HEK293 (cell line): ENCODE data around the gene WDR6.

Experiments
- BCL11B ChIP-seq: fragments of 450-650 bp; formaldehyde crosslinking; IDR thresholded peaks from 2 replicates; pipeline ENCODE4 v1.5.1; 2016; ENCODE audit warnings: low read depth, missing biosample characterization, missing genetic modification characterization
- GLIS1 ChIP-seq: fragments of 450-650 bp; formaldehyde crosslinking; IDR thresholded peaks from 2 replicates; pipeline ENCODE4 v1.5.1; 2016; ENCODE audit warnings: missing biosample characterization, missing genetic modification characterization
- HOXA7 ChIP-seq: sonication (generic); formaldehyde crosslinking; IDR thresholded peaks from 2 replicates; pipeline ENCODE4 v1.8.1; 2022; ENCODE audit warnings: missing genetic modification reagents, borderline replicate concordance
- HOXD13 ChIP-seq: sonication (generic); formaldehyde crosslinking; IDR thresholded peaks from 2 replicates; pipeline ENCODE4 v1.8.0; 2022; ENCODE audit warnings: missing genetic modification reagents, borderline replicate concordance
- KLF9 ChIP-seq: fragments of 450-650 bp; formaldehyde crosslinking; IDR thresholded peaks from 2 replicates; pipeline ENCODE4 v1.5.1; 2016; ENCODE audit warnings: missing biosample characterization, missing genetic modification characterization, low read depth
- ZBTB1 ChIP-seq: fragments of 450-650 bp; formaldehyde crosslinking; IDR thresholded peaks from 2 replicates; pipeline ENCODE4 v1.5.1; 2016; ENCODE audit warnings: missing biosample characterization, missing genetic modification characterization
- ZBTB20 ChIP-seq: fragments of 450-650 bp; formaldehyde crosslinking; IDR thresholded peaks from 2 replicates; pipeline ENCODE4 v1.5.1; 2016; ENCODE audit warnings: missing biosample characterization, missing genetic modification characterization
- ZFP3 ChIP-seq: fragments of 450-650 bp; formaldehyde crosslinking; IDR thresholded peaks from 2 replicates; pipeline ENCODE4 v1.5.1; 2016; ENCODE audit warnings: low read depth, missing biosample characterization, missing genetic modification characterization
- ZIC2 ChIP-seq: fragments of 450-650 bp; formaldehyde crosslinking; IDR thresholded peaks from 2 replicates; pipeline ENCODE4 v1.5.1; 2016; ENCODE audit warnings: missing biosample characterization, missing genetic modification characterization
- ZNF10 ChIP-seq: fragments of 450-650 bp; formaldehyde crosslinking; IDR thresholded peaks from 2 replicates; pipeline ENCODE4 v1.5.1; 2017; ENCODE audit warnings: missing biosample characterization, missing genetic modification characterization
- ZNF248 ChIP-seq: fragments of 450-650 bp; formaldehyde crosslinking; IDR thresholded peaks from 2 replicates; pipeline ENCODE4 v1.5.1; 2017; ENCODE audit warnings: missing biosample characterization, missing genetic modification characterization
- ZNF266 ChIP-seq: fragments of 450-650 bp; formaldehyde crosslinking; IDR thresholded peaks from 2 replicates; pipeline ENCODE4 v1.5.1; 2016; ENCODE audit warnings: missing biosample characterization, missing genetic modification characterization, low read depth
- ZNF324 ChIP-seq: fragments of 450-650 bp; formaldehyde crosslinking; IDR thresholded peaks from 2 replicates; pipeline ENCODE4 v1.5.1; 2016; ENCODE audit warnings: missing biosample characterization, missing genetic modification characterization
- ZNF335 ChIP-seq: fragments of 450-650 bp; formaldehyde crosslinking; conservative IDR thresholded peaks from 2 replicates; pipeline ENCODE4 v1.5.1; 2016; ENCODE audit warnings: missing biosample characterization, missing genetic modification characterization
- ZNF514 ChIP-seq: fragments of 450-650 bp; formaldehyde crosslinking; IDR thresholded peaks from 2 replicates; pipeline ENCODE4 v1.5.1; 2016; ENCODE audit warnings: missing biosample characterization, missing genetic modification characterization
- ZNF558 ChIP-seq: fragments of 450-650 bp; formaldehyde crosslinking; IDR thresholded peaks from 2 replicates; pipeline ENCODE4 v1.5.1; 2016; ENCODE audit warnings: missing biosample characterization, missing genetic modification characterization
- ZNF561 ChIP-seq: fragments of 450-650 bp; IDR thresholded peaks from 2 replicates; pipeline ENCODE4 v1.5.1; 2018; ENCODE audit warnings: missing biosample characterization, missing genetic modification characterization, borderline replicate concordance
- ZNF596 ChIP-seq: fragments of 450-650 bp; IDR thresholded peaks from 2 replicates; pipeline ENCODE4 v1.5.0; 2018; ENCODE audit warnings: missing biosample characterization, mild to moderate bottlenecking, missing genetic modification characterization, moderate library complexity
- ZNF610 ChIP-seq: fragments of 450-650 bp; formaldehyde crosslinking; IDR thresholded peaks from 2 replicates; pipeline ENCODE4 v1.5.1; 2016; ENCODE audit warnings: missing biosample characterization, missing genetic modification characterization, borderline replicate concordance
- ZNF654 ChIP-seq: fragments of 450-650 bp; formaldehyde crosslinking; IDR thresholded peaks from 2 replicates; pipeline ENCODE4 v1.5.1; 2016; ENCODE audit warnings: low read depth, missing biosample characterization, missing genetic modification characterization
- TF ChIP-seq, protein P1 (sequence below): fragments of 450-650 bp; formaldehyde crosslinking; IDR thresholded peaks from 2 replicates; pipeline ENCODE4 v1.5.0; 2017; ENCODE audit warnings: missing biosample characterization, missing genetic modification characterization, borderline replicate concordance
- TF ChIP-seq, protein P2 (sequence below): fragments of 450-650 bp; formaldehyde crosslinking; IDR thresholded peaks from 2 replicates; pipeline ENCODE4 v1.5.1; 2016; ENCODE audit warnings: missing biosample characterization, missing genetic modification characterization
- TF ChIP-seq, protein P3 (sequence below): fragments of 450-650 bp; formaldehyde crosslinking; IDR thresholded peaks from 2 replicates; pipeline ENCODE4 v1.5.1; 2016; ENCODE audit warnings: missing biosample characterization, missing genetic modification characterization, borderline replicate concordance
- TF ChIP-seq, protein P4 (sequence below): fragments of 450-650 bp; formaldehyde crosslinking; IDR thresholded peaks from 2 replicates; pipeline ENCODE4 v1.5.1; 2016; ENCODE audit warnings: missing biosample characterization, missing genetic modification characterization, low read depth
- TF ChIP-seq, protein P5 (sequence below): fragments of 450-650 bp; IDR thresholded peaks from 2 replicates; pipeline ENCODE4 v1.5.1; 2018; ENCODE audit warnings: missing biosample characterization, missing genetic modification characterization

WDR6 gene

DNA sequence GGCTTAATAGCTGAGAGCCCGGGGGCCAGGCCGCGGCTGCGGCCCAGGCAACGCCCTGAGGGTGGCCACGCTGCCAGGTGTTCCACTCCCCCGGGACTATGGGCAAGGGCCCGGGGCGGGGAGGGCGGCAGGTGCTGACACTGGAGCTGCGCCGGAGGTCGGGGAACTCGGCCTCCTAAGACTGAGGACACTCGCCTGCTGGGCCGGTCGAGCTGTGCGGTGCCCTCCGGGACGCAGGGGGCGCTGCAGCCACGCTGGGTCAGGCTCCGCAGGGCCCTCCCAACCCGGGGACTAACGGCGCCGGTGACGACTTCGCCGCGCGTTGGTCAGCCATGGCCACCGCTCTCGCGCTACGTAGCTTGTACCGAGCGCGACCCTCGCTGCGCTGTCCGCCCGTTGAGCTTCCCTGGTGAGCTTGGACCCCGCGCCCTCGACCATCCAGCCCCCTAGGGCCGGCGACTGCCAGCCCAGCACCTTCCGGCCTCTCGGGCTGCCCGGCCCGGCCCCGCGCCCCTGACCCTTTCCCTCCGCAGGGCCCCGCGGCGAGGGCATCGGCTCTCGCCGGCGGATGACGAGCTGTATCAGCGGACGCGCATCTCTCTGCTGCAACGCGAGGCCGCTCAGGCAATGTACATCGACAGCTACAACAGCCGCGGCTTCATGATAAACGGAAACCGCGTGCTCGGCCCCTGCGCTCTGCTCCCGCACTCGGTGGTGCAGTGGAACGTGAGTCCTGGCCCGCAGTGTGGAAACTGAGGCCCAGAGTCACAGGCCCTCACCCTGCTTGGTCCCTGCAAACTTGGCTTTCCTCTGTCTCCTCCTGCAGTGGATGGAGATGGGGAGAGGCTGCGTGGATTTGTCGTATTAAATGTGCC lies 14.9 kb downstream of the WDR6 start, which contains the start of gene NDUFAF3 (continued):
- peak; percentile 84 for TF ChIP-seq ZNF335
- no peak for TF ChIP-seq HOXA7
- no peak for TF ChIP-seq ZNF596 (tag by site-specific recombination)
- TF ChIP-seq, protein P1, sequence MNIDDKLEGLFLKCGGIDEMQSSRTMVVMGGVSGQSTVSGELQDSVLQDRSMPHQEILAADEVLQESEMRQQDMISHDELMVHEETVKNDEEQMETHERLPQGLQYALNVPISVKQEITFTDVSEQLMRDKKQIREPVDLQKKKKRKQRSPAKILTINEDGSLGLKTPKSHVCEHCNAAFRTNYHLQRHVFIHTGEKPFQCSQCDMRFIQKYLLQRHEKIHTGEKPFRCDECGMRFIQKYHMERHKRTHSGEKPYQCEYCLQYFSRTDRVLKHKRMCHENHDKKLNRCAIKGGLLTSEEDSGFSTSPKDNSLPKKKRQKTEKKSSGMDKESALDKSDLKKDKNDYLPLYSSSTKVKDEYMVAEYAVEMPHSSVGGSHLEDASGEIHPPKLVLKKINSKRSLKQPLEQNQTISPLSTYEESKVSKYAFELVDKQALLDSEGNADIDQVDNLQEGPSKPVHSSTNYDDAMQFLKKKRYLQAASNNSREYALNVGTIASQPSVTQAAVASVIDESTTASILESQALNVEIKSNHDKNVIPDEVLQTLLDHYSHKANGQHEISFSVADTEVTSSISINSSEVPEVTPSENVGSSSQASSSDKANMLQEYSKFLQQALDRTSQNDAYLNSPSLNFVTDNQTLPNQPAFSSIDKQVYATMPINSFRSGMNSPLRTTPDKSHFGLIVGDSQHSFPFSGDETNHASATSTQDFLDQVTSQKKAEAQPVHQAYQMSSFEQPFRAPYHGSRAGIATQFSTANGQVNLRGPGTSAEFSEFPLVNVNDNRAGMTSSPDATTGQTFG (tag by site-specific recombination) = no peak
- peak; percentile 74 for TF ChIP-seq GLIS1
- no peak for TF ChIP-seq HOXD13 (CRISPR knock-in tag)
- TF ChIP-seq, protein P2, sequence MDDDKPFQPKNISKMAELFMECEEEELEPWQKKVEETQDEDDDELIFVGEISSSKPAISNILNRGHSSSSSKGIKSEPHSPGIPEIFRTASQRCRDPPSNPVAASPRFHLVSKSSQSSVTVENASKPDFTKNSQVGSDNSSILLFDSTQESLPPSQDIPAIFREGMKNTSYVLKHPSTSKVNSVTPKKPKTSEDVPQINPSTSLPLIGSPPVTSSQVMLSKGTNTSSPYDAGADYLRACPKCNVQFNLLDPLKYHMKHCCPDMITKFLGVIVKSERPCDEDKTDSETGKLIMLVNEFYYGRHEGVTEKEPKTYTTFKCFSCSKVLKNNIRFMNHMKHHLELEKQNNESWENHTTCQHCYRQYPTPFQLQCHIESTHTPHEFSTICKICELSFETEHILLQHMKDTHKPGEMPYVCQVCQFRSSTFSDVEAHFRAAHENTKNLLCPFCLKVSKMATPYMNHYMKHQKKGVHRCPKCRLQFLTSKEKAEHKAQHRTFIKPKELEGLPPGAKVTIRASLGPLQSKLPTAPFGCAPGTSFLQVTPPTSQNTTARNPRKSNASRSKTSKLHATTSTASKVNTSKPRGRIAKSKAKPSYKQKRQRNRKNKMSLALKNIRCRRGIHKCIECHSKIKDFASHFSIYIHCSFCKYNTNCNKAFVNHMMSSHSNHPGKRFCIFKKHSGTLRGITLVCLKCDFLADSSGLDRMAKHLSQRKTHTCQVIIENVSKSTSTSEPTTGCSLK (tag by site-specific recombination) = no peak
- TF ChIP-seq, protein P3, sequence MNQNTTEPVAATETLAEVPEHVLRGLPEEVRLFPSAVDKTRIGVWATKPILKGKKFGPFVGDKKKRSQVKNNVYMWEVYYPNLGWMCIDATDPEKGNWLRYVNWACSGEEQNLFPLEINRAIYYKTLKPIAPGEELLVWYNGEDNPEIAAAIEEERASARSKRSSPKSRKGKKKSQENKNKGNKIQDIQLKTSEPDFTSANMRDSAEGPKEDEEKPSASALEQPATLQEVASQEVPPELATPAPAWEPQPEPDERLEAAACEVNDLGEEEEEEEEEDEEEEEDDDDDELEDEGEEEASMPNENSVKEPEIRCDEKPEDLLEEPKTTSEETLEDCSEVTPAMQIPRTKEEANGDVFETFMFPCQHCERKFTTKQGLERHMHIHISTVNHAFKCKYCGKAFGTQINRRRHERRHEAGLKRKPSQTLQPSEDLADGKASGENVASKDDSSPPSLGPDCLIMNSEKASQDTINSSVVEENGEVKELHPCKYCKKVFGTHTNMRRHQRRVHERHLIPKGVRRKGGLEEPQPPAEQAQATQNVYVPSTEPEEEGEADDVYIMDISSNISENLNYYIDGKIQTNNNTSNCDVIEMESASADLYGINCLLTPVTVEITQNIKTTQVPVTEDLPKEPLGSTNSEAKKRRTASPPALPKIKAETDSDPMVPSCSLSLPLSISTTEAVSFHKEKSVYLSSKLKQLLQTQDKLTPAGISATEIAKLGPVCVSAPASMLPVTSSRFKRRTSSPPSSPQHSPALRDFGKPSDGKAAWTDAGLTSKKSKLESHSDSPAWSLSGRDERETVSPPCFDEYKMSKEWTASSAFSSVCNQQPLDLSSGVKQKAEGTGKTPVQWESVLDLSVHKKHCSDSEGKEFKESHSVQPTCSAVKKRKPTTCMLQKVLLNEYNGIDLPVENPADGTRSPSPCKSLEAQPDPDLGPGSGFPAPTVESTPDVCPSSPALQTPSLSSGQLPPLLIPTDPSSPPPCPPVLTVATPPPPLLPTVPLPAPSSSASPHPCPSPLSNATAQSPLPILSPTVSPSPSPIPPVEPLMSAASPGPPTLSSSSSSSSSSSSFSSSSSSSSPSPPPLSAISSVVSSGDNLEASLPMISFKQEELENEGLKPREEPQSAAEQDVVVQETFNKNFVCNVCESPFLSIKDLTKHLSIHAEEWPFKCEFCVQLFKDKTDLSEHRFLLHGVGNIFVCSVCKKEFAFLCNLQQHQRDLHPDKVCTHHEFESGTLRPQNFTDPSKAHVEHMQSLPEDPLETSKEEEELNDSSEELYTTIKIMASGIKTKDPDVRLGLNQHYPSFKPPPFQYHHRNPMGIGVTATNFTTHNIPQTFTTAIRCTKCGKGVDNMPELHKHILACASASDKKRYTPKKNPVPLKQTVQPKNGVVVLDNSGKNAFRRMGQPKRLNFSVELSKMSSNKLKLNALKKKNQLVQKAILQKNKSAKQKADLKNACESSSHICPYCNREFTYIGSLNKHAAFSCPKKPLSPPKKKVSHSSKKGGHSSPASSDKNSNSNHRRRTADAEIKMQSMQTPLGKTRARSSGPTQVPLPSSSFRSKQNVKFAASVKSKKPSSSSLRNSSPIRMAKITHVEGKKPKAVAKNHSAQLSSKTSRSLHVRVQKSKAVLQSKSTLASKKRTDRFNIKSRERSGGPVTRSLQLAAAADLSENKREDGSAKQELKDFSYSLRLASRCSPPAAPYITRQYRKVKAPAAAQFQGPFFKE (tag by site-specific recombination) = no peak
- TF ChIP-seq ZNF561 (tag by site-specific recombination) = peak; percentile 86
- TF ChIP-seq, protein P4, sequence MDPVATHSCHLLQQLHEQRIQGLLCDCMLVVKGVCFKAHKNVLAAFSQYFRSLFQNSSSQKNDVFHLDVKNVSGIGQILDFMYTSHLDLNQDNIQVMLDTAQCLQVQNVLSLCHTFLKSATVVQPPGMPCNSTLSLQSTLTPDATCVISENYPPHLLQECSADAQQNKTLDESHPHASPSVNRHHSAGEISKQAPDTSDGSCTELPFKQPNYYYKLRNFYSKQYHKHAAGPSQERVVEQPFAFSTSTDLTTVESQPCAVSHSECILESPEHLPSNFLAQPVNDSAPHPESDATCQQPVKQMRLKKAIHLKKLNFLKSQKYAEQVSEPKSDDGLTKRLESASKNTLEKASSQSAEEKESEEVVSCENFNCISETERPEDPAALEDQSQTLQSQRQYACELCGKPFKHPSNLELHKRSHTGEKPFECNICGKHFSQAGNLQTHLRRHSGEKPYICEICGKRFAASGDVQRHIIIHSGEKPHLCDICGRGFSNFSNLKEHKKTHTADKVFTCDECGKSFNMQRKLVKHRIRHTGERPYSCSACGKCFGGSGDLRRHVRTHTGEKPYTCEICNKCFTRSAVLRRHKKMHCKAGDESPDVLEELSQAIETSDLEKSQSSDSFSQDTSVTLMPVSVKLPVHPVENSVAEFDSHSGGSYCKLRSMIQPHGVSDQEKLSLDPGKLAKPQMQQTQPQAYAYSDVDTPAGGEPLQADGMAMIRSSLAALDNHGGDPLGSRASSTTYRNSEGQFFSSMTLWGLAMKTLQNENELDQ = no peak
- peak; percentile 65 for TF ChIP-seq ZIC2
- TF ChIP-seq ZNF654 (tag by site-specific recombination) = no peak
- TF ChIP-seq ZBTB20 (tag by site-specific recombination) = peak; percentile 97
- no peak; the same call in 1 of the 2 replicates for TF ChIP-seq KLF9
- no peak for TF ChIP-seq ZFP3 (tag by site-specific recombination)
- peak; percentile 75; the same call in 1 of the 2 replicates for TF ChIP-seq ZNF610 (tag by site-specific recombination)
- peak; percentile 88 for TF ChIP-seq BCL11B
- TF ChIP-seq, protein P5, sequence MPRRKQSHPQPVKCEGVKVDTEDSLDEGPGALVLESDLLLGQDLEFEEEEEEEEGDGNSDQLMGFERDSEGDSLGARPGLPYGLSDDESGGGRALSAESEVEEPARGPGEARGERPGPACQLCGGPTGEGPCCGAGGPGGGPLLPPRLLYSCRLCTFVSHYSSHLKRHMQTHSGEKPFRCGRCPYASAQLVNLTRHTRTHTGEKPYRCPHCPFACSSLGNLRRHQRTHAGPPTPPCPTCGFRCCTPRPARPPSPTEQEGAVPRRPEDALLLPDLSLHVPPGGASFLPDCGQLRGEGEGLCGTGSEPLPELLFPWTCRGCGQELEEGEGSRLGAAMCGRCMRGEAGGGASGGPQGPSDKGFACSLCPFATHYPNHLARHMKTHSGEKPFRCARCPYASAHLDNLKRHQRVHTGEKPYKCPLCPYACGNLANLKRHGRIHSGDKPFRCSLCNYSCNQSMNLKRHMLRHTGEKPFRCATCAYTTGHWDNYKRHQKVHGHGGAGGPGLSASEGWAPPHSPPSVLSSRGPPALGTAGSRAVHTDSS = no peak
- no peak; the same call in 1 of the 2 replicates for TF ChIP-seq ZBTB1 (tag by site-specific recombination)
- TF ChIP-seq ZNF324 (tag by site-specific recombination) = peak; percentile 83
- no peak for TF ChIP-seq ZNF266 (tag by site-specific recombination)
- TF ChIP-seq ZNF248 = no peak
- no peak for TF ChIP-seq ZNF558 (tag by site-specific recombination)
- TF ChIP-seq ZNF10 = peak; percentile 80
- no peak for TF ChIP-seq ZNF514 (tag by site-specific recombination)
